ENCODE measurements around the gene MAMDC4. TPM values are rescaled to one million over a fixed set of nuclear protein-coding genes. Genes with fewer than 3 reads are reported as not detected.

The MAMDC4 gene
- total and polyA plus RNA-seq, 2 donors from 2014 or later: 5.8 to 8.1 TPM

GRCh38 chr9:136804509-136805206, 47.5 kb upstream of the MAMDC4 start:
- Histone ChIP-seq H3K27me3 (ENCODE audit: control insufficient read depth, insufficient read depth, low read length) (no peaks in the 10 kb centered on the region), H3K9me3 (ENCODE audit: control insufficient read depth in 2 of 3, insufficient read depth in 1 of 3, low read length in 3 of 3) (no peaks in the 10 kb centered on the region), H3K27ac (ENCODE audit: low read depth in 2 of 2, low read length in 2 of 2) (no peak overlapping the region), H3K4me1 (ENCODE audit: control insufficient read depth in 2 of 3, insufficient read depth in 2 of 3, low read depth in 1 of 3, low read length in 3 of 3) (peaks cover 0 to 20% (median 6%) of the 10 kb centered on the region in 3 donors), H3K36me3 (ENCODE audit: control insufficient read depth in 2 of 3, insufficient read depth in 3 of 3, low read length in 3 of 3) (peaks cover 0 to 5% (median 0%) of the 10 kb centered on the region in 3 donors), H3K9ac (ENCODE audit: low read length in 3 of 3) (no peak overlapping the region), H3K4me3 (ENCODE audit: low read length in 3 of 3) (no peak overlapping the region)
- DNase-seq (peak in 2 of 5 donors; percentile 48 to 76), FAIRE-seq (no peak)
- no peak for TF ChIP-seq CTCF (IDR thresholded peaks at IDR 0.05; ENCODE audit: borderline replicate concordance, extremely low read depth, insufficient read depth)
- intact Hi-C loops (cut with DNase I): no loop called here

GRCh38 chr9:136805207-136805740, 46.9 kb upstream of the MAMDC4 start:
- no peak for TF ChIP-seq CTCF (IDR thresholded peaks at IDR 0.05; ENCODE audit: borderline replicate concordance, extremely low read depth, insufficient read depth)
- Histone ChIP-seq H3K4me1 (ENCODE audit: control insufficient read depth in 2 of 3, insufficient read depth in 2 of 3, low read depth in 1 of 3, low read length in 3 of 3) (peaks cover 0 to 21% (median 6%) of the 10 kb centered on the region in 3 donors), H3K4me3 (ENCODE audit: low read length in 3 of 3) (no peak overlapping the region), H3K27ac (ENCODE audit: low read depth in 2 of 2, low read length in 2 of 2) (no peak overlapping the region), H3K9ac (ENCODE audit: low read length in 3 of 3) (no peak overlapping the region), H3K27me3 (ENCODE audit: control insufficient read depth, insufficient read depth, low read length) (no peaks in the 10 kb centered on the region), H3K36me3 (ENCODE audit: control insufficient read depth in 2 of 3, insufficient read depth in 3 of 3, low read length in 3 of 3) (peaks cover 0 to 5% (median 0%) of the 10 kb centered on the region in 3 donors), H3K9me3 (ENCODE audit: control insufficient read depth in 2 of 3, insufficient read depth in 1 of 3, low read length in 3 of 3) (no peaks in the 10 kb centered on the region)
- DNase-seq (peak in 3 of 5 donors; percentile 38 to 60 (median 46)), FAIRE-seq (no peak)
- intact Hi-C loops (cut with DNase I): no loop called here

- FAIRE-seq (no peak), DNase-seq (peak in 1 of 5 donors; percentile 69)
- no peak overlapping the region for H3K27ac ChIP-seq (ENCODE audit: low read depth in 2 of 2, low read length in 2 of 2)
- intact Hi-C loops (cut with DNase I): no loop called here
- H3K4me3 ChIP-seq (ENCODE audit: low read length in 3 of 3): no peak overlapping the region
- H3K9me3 ChIP-seq (ENCODE audit: control insufficient read depth in 2 of 3, insufficient read depth in 1 of 3, low read length in 3 of 3): no peaks in the 10 kb centered on the region
- peaks cover 0 to 8% (median 0%) of the 10 kb centered on the region in 3 donors for H3K36me3 ChIP-seq (ENCODE audit: control insufficient read depth in 2 of 3, insufficient read depth in 3 of 3, low read length in 3 of 3)
- no peaks in the 10 kb centered on the region for H3K27me3 ChIP-seq (ENCODE audit: control insufficient read depth, insufficient read depth, low read length)
- no peak overlapping the region for H3K9ac ChIP-seq (ENCODE audit: low read length in 3 of 3)
- TF ChIP-seq CTCF (IDR thresholded peaks at IDR 0.05; ENCODE audit: borderline replicate concordance, extremely low read depth, insufficient read depth): no peak
- peaks cover 0 to 14% (median 6%) of the 10 kb centered on the region in 3 donors for H3K4me1 ChIP-seq (ENCODE audit: control insufficient read depth in 2 of 3, insufficient read depth in 2 of 3, low read depth in 1 of 3, low read length in 3 of 3)
Observed at GRCh38 chr9:136806067-136806466, 46.1 kb upstream of the MAMDC4 start.

Measured in kidney (tissue), 14 donors.